OCI-LY3 (cell line): Measurements from ENCODE around the gene CLIC6.

Experiments used
- H2AFZ ChIP-seq: fragments of 200-600, 300-600 bp; shearing (Covaris generic); 2 replicates; pipeline ENCODE4 v1.6.0; 2014; ENCODE audit warnings: antibody characterized with exemption, low read depth, low read length
- H3K27ac ChIP-seq: fragments of 200-600, 300-600 bp; sonication (generic); 2 replicates; pipeline ENCODE4 v1.5.1; 2014; ENCODE audit warnings: mild to moderate bottlenecking, low read length, moderate library complexity, mixed read lengths
- H3K27me3 ChIP-seq: fragments of 200-600, 300-600 bp; sonication (generic); 2 replicates; pipeline ENCODE4 v1.6.1; 2014; ENCODE audit warnings: low read depth, low read length, mixed read lengths
- H3K36me3 ChIP-seq: fragments of 200-600, 300-600 bp; sonication (generic); replicated peaks from 2 replicates; pipeline ENCODE3; 2014; ENCODE audit warnings: low read depth, low read length, mixed read lengths
- H3K4me1 ChIP-seq: fragments of 300-600, 200-600 bp; sonication (generic); 2 replicates; pipeline ENCODE4 v1.6.1; 2014; ENCODE audit warnings: low read length, mixed read lengths
- H3K4me2 ChIP-seq: fragments of 200-600, 300-600 bp; sonication (generic); 2 replicates; pipeline ENCODE4 v1.6.1; 2014; ENCODE audit warnings: low read length, mixed read lengths
- H3K4me3 ChIP-seq: fragments of 300-600, 200-600 bp; sonication (generic); 2 replicates; pipeline ENCODE4 v1.5.1; 2014; ENCODE audit warnings: antibody characterized with exemption, mild to moderate bottlenecking, low read length, moderate library complexity
- H3K79me2 ChIP-seq: fragments of 300-600, 200-600 bp; shearing (Covaris generic); 2 replicates; pipeline ENCODE4 v1.6.1; 2014; ENCODE audit warnings: mild to moderate bottlenecking, low read length, mixed read lengths
- H3K9ac ChIP-seq: fragments of 300-600, 200-600 bp; shearing (Covaris generic); 2 replicates; pipeline ENCODE4 v1.6.0; 2014; ENCODE audit warnings: mild to moderate bottlenecking, low read length, moderate library complexity
- H3K9me3 ChIP-seq: fragments of 200-600, 300-600 bp; shearing (Covaris generic); 2 replicates; pipeline ENCODE4 v1.6.1; 2014; ENCODE audit warnings: low read length, mixed read lengths; ENCODE audit not compliant: insufficient read depth
- H4K20me1 ChIP-seq: fragments of 200-600, 300-600 bp; sonication (generic); 2 replicates; pipeline ENCODE4 v1.6.1; 2016; ENCODE audit warnings: low read length, mixed read lengths; ENCODE audit not compliant: insufficient read depth
- CTCF ChIP-seq: fragments of 200-600, 300-600 bp; sonication (generic); IDR thresholded peaks from 2 replicates; pipeline ENCODE4 v1.5.1; 2014; ENCODE audit warnings: antibody characterized with exemption, low read length, low read depth
- EZH2phosphoT487 ChIP-seq: fragments of 200-600 bp; shearing (Covaris generic); IDR thresholded peaks from 2 replicates; pipeline ENCODE4 v1.6.1; 2018; ENCODE audit warnings: antibody characterized with exemption, mixed run types, low read depth

CLIC6 gene

GRCh38 chr21:34670220-34670961, 1.6 kb downstream of the CLIC6 start:
- H3K4me3 ChIP-seq: no peak overlapping the region
- H3K27me3 ChIP-seq: no peaks in the 10 kb centered on the region
- H3K4me1 ChIP-seq: peaks cover 1% of the 10 kb centered on the region; the same call in 1 of the 2 replicates
- no peaks in the 10 kb centered on the region for H3K36me3 ChIP-seq
- H3K9ac ChIP-seq: no peak overlapping the region
- H3K79me2 ChIP-seq: no peaks in the 10 kb centered on the region
- no peak for TF ChIP-seq EZH2phosphoT487
- TF ChIP-seq CTCF: no peak
- no peaks in the 10 kb centered on the region for H4K20me1 ChIP-seq
- no peak overlapping the region for H3K4me2 ChIP-seq
- H2AFZ ChIP-seq: no peak overlapping the region
- H3K9me3 ChIP-seq: no peaks in the 10 kb centered on the region
- H3K27ac ChIP-seq: no peak overlapping the region

GRCh38 chr21:34670962-34671348, 2.2 kb downstream of the CLIC6 start:
- no peaks in the 10 kb centered on the region for H3K9me3 ChIP-seq
- H2AFZ ChIP-seq: no peak overlapping the region
- no peaks in the 10 kb centered on the region for H3K27me3 ChIP-seq
- H3K4me3 ChIP-seq: no peak overlapping the region
- no peaks in the 10 kb centered on the region for H3K79me2 ChIP-seq
- TF ChIP-seq EZH2phosphoT487 (no peak), CTCF (no peak)
- H3K4me1 ChIP-seq: peaks cover 5% of the 10 kb centered on the region
- H3K9ac ChIP-seq: no peak overlapping the region
- H3K4me2 ChIP-seq: no peak overlapping the region
- H4K20me1 ChIP-seq: no peaks in the 10 kb centered on the region
- H3K27ac ChIP-seq: no peak overlapping the region
- H3K36me3 ChIP-seq: no peaks in the 10 kb centered on the region

GRCh38 chr21:34671462-34671861, 2.7 kb downstream of the CLIC6 start:
- Histone ChIP-seq H3K9ac (no peak overlapping the region), H3K36me3 (no peaks in the 10 kb centered on the region), H3K9me3 (no peaks in the 10 kb centered on the region), H3K4me1 (peaks cover 5% of the 10 kb centered on the region), H3K4me3 (no peak overlapping the region), H2AFZ (no peak overlapping the region), H3K4me2 (no peak overlapping the region), H3K79me2 (no peaks in the 10 kb centered on the region), H3K27ac (no peak overlapping the region), H4K20me1 (no peaks in the 10 kb centered on the region), H3K27me3 (no peaks in the 10 kb centered on the region)
- TF ChIP-seq CTCF: no peak
- TF ChIP-seq EZH2phosphoT487: no peak

- Histone ChIP-seq H3K9me3 (no peaks in the 10 kb centered on the region), H3K4me1 (peaks cover 5% of the 10 kb centered on the region), H3K27me3 (no peaks in the 10 kb centered on the region), H3K36me3 (no peaks in the 10 kb centered on the region), H3K27ac (no peak overlapping the region), H3K9ac (no peak overlapping the region), H3K4me3 (no peak overlapping the region), H3K79me2 (no peaks in the 10 kb centered on the region), H3K4me2 (no peak overlapping the region), H4K20me1 (no peaks in the 10 kb centered on the region), H2AFZ (no peak overlapping the region)
- no peak for TF ChIP-seq EZH2phosphoT487
- TF ChIP-seq CTCF: no peak
These were observed 3.1 kb downstream of the CLIC6 start for GRCh38 chr21:34671891-34672290.
